ENCODE measurements around the gene PTAFR. TPM values are rescaled to one million over a fixed set of nuclear protein-coding genes. Genes with fewer than 3 reads are reported as not detected.

The PTAFR gene
- total RNA-seq, 1 experiment from 2014 or later, result 1.3 TPM

DNA sequence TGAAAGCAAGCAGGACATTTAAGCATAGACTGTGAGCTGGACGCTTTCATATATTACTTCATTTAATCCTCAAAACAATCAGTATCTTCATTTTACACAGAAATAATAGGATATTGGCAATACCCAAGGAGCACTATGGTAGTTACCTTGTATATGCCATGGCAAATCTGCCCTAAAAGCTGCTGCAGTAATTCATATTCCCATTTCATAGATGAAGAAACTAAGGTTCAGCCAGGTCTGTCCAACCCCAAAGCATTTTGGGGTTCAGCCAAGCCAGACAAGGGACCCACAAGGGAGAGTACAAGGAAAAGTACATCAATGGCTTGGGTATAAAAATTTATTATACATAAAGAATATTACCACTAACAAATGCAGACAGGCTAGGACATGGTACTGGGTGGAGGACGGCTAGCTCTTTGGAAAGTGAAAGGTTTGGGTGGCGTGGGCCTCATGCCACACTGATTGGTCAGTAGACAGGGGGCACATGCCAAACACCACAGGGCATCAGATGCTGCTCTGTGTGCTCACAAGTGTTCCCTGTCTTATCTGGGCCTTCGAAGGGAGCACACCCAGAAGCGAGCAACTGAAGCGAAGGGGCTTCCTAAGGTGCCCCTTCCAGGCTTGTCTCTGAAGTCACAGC, 23.9 kb upstream of the PTAFR start:
- CTCF ChIA-PET, result no interaction called here
- BruUV-seq (replicated peaks), result no TSS peak
- no peak overlapping the region for H3K27ac ChIP-seq (ENCODE audit: low read depth, low read length)

More for the DNA sequence above, 23.9 kb upstream of the PTAFR start:
- no peak overlapping the region for H2AFZ ChIP-seq (ENCODE audit: low read depth, low read length, poor library complexity, severe bottlenecking)
- H3K9me3 ChIP-seq (ENCODE audit: control insufficient read depth in 1 of 2, insufficient read depth in 1 of 2, low read depth in 1 of 2, low read length in 2 of 2), result no peaks in the 10 kb centered on the region
- no peak overlapping the region for H3K4me2 ChIP-seq (ENCODE audit: low read length)
- H3K4me1 ChIP-seq (ENCODE audit: control insufficient read depth in 1 of 2, insufficient read depth in 2 of 2, low read length in 2 of 2), result peaks cover 15 to 19% of the 10 kb centered on the region in 2 experiments
- no peaks in the 10 kb centered on the region for H3K27me3 ChIP-seq (ENCODE audit: insufficient read depth, low read length)
- H3K36me3 ChIP-seq (ENCODE audit: control insufficient read depth in 1 of 2, insufficient read depth in 2 of 2, low read length in 2 of 2), result peaks cover 41 to 49% of the 10 kb centered on the region in 2 experiments
- no peak for DNase-seq (ENCODE audit: low read depth, low spot score)
- H3K4me3 ChIP-seq (replicated peaks in 1 of 2; ENCODE audit: low read depth in 1 of 2, low read length in 2 of 2), result no peak overlapping the region
- H3K79me2 ChIP-seq (ENCODE audit: insufficient read depth, low read length), result no peaks in the 10 kb centered on the region
- H3K9me2 ChIP-seq (ENCODE audit: insufficient read depth), result no peaks in the 10 kb centered on the region
- no peak overlapping the region for H3K9ac ChIP-seq (ENCODE audit: low read length)
- TF ChIP-seq, protein P1, sequence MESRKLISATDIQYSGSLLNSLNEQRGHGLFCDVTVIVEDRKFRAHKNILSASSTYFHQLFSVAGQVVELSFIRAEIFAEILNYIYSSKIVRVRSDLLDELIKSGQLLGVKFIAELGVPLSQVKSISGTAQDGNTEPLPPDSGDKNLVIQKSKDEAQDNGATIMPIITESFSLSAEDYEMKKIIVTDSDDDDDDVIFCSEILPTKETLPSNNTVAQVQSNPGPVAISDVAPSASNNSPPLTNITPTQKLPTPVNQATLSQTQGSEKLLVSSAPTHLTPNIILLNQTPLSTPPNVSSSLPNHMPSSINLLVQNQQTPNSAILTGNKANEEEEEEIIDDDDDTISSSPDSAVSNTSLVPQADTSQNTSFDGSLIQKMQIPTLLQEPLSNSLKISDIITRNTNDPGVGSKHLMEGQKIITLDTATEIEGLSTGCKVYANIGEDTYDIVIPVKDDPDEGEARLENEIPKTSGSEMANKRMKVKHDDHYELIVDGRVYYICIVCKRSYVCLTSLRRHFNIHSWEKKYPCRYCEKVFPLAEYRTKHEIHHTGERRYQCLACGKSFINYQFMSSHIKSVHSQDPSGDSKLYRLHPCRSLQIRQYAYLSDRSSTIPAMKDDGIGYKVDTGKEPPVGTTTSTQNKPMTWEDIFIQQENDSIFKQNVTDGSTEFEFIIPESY (IDR thresholded peaks at IDR 0.05; ENCODE audit: extremely low read depth, insufficient replicate concordance, low read length), result no peak
- TF ChIP-seq, protein P2, sequence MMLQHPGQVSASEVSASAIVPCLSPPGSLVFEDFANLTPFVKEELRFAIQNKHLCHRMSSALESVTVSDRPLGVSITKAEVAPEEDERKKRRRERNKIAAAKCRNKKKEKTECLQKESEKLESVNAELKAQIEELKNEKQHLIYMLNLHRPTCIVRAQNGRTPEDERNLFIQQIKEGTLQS (IDR thresholded peaks at IDR 0.05), result no peak
- TF ChIP-seq ZNF274 (IDR thresholded peaks at IDR 0.05; ENCODE audit: low read depth, low read length) (no peak), FOSL1 (IDR thresholded peaks at IDR 0.05; ENCODE audit: low read depth) (no peak), YY1 (IDR thresholded peaks at IDR 0.05; ENCODE audit: extremely low read depth, insufficient replicate concordance, low read depth, low read length) (no peak), EZH2 (IDR thresholded peaks at IDR 0.05) (no peak), RAD21 (IDR thresholded peaks at IDR 0.05; ENCODE audit: low read depth) (no peak), SP1 (IDR thresholded peaks at IDR 0.05; ENCODE audit: low read depth) (no peak), POLR2A (IDR thresholded peaks at IDR 0.05; ENCODE audit: borderline replicate concordance, extremely low read depth, insufficient read depth, insufficient read length) (no peak), SRF (IDR thresholded peaks at IDR 0.05; ENCODE audit: low read depth) (no peak), EZH2phosphoT487 (IDR thresholded peaks at IDR 0.05; ENCODE audit: borderline replicate concordance) (no peak), POLR2AphosphoS5 (IDR thresholded peaks at IDR 0.05; ENCODE audit: low read depth, low read length) (no peak), ZFX (IDR thresholded peaks at IDR 0.05) (no peak), TCF7L2 (IDR thresholded peaks at IDR 0.05; ENCODE audit: borderline replicate concordance, extremely low read depth, insufficient read depth, insufficient read length) (no peak), EGR1 (IDR thresholded peaks at IDR 0.05; ENCODE audit: low read depth) (no peak)
- TF ChIP-seq, protein P3, sequence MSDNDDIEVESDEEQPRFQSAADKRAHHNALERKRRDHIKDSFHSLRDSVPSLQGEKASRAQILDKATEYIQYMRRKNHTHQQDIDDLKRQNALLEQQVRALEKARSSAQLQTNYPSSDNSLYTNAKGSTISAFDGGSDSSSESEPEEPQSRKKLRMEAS (IDR thresholded peaks at IDR 0.05), result no peak
- TF ChIP-seq, protein P4, sequence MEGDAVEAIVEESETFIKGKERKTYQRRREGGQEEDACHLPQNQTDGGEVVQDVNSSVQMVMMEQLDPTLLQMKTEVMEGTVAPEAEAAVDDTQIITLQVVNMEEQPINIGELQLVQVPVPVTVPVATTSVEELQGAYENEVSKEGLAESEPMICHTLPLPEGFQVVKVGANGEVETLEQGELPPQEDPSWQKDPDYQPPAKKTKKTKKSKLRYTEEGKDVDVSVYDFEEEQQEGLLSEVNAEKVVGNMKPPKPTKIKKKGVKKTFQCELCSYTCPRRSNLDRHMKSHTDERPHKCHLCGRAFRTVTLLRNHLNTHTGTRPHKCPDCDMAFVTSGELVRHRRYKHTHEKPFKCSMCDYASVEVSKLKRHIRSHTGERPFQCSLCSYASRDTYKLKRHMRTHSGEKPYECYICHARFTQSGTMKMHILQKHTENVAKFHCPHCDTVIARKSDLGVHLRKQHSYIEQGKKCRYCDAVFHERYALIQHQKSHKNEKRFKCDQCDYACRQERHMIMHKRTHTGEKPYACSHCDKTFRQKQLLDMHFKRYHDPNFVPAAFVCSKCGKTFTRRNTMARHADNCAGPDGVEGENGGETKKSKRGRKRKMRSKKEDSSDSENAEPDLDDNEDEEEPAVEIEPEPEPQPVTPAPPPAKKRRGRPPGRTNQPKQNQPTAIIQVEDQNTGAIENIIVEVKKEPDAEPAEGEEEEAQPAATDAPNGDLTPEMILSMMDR (IDR thresholded peaks at IDR 0.05 in 2 of 3, conservative IDR thresholded peaks at IDR 0.05 in 1 of 3; ENCODE audit: borderline replicate concordance in 1 of 3, insufficient read depth in 1 of 3, low read depth in 2 of 3, low read length in 2 of 3), result no peak
- POLR2A ChIA-PET, result no interaction called here
- intact Hi-C loops (cut with micrococcal nuclease), result no loop called here
- RAD21 ChIA-PET (ENCODE audit: low non-redundant PET in 1 of 2, low total read pairs in 2 of 2, uncharacterized antibody in 2 of 2, unreplicated experiment in 2 of 2), result no interaction called here
- ATAC-seq, result no peak
- H4K20me1 ChIP-seq (ENCODE audit: insufficient read depth), result no peaks in the 10 kb centered on the region

All from HCT116 (cell line).